RWPE1 (cell line): ENCODE measurements around the gene SLC5A10.
A peak's percentile ranks its signal among the peaks of the same experiment; 100 is the strongest.

Experiments used
- CTCF ChIA-PET: fragments of 350-600 bp; sonication (Branson Sonifier 250); formaldehyde crosslinking; extraction: SDS; loops from one replicate; lab custom pipeline; 2021; lab: Yijun Ruan, JAX
- POLR2A ChIA-PET: fragments of 400-600 bp; formaldehyde crosslinking; extraction: SDS; loops from one replicate; lab custom pipeline; 2020; ENCODE audit warnings: antibody characterized with exemption; ENCODE audit not compliant: low non-redundant PET; lab: Yijun Ruan, JAX
- DNase-seq: peaks from one replicate; pipeline ENCODE4 v3.0.0; 2012; ENCODE audit warnings: low spot score
- H3K27ac ChIP-seq: fragments of 450-650 bp; 2 replicates; pipeline ENCODE4 v1.5.1; 2017
- TF ChIP-seq, protein P1 (sequence below): fragments of 450-650 bp; conservative IDR thresholded peaks from 2 replicates; pipeline ENCODE4 v1.5.1; 2017; ENCODE audit warnings: low read depth, mild to moderate bottlenecking

SLC5A10 gene

DNA sequence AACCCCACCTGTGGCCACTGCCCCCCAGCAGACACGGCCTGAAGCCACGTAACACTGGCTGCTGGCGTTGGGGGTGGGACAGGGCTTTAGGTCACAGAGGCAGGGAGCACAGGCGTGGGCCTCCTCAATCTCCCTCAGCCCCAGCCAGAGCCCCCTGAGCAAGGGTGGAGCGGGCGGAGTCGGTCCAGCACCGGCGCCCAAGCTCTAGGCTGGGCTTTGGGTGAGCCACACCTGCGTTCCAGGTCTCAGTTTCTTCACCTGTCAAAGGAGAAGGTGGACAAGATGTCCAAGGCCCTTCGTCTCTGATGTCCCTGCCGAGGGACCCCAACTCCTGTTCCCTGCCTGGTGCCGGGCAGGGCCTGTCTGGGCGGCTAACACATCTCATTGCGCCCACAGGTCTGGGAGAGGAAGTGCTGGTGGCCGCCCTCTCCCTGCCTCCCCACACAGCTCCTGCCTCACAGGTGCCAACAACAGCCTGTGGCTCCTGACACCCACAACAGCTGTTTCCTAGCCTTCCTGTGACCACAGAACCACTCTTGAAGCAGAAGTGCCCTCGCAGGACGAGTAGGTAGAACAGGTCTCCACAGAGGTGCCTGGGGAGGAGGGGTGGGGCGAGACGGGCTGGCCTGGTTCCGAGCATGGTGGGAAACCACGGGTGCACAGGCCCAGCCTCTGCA lies 40.6 kb downstream of the SLC5A10 start:
- ChIA-PET POLR2A (no interaction called here), CTCF (no interaction called here)
- TF ChIP-seq, protein P1, sequence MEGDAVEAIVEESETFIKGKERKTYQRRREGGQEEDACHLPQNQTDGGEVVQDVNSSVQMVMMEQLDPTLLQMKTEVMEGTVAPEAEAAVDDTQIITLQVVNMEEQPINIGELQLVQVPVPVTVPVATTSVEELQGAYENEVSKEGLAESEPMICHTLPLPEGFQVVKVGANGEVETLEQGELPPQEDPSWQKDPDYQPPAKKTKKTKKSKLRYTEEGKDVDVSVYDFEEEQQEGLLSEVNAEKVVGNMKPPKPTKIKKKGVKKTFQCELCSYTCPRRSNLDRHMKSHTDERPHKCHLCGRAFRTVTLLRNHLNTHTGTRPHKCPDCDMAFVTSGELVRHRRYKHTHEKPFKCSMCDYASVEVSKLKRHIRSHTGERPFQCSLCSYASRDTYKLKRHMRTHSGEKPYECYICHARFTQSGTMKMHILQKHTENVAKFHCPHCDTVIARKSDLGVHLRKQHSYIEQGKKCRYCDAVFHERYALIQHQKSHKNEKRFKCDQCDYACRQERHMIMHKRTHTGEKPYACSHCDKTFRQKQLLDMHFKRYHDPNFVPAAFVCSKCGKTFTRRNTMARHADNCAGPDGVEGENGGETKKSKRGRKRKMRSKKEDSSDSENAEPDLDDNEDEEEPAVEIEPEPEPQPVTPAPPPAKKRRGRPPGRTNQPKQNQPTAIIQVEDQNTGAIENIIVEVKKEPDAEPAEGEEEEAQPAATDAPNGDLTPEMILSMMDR: no peak
- DNase-seq: no peak
- peak overlapping the region; percentile 80 for H3K27ac ChIP-seq

DNA sequence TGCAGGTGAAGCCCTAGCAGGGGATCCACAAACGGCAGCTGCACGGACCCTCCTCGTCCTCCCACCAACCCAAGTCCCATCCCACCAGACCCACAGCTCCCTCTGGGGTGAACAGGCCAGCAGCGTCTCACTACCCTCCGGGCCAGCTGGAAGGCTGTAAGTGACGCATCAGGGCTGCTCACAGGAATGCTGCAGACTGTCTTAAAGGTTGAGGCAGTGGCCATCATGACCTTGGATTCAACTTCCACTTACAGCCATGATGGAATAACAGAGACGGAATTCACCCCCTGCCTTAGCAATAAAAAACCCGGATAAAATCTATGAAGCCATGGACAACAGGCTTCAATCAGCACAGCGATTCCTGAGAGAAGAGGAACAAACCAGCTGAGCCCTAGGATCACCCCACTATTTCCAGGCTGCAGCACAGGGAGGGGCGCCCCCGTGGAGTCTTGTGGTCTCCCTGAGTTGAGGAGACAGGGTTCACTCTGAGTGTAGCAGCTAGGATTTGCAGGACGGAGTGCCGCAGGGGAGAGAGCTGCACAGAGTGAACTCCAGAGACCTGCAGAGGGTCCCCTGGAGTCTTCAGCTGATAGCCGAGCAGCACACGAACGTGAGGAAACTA lies 42.1 kb downstream of the SLC5A10 start:
- ChIA-PET CTCF (interaction anchor here (0.6 to 2.1 kb wide), 2 partner anchors 33 to 58 kb away, joined by 3 to 7 read pairs; no protein-coding TSS in a partner anchor), POLR2A (no interaction called here)
- peak overlapping the region; percentile 80 for H3K27ac ChIP-seq

DNA sequence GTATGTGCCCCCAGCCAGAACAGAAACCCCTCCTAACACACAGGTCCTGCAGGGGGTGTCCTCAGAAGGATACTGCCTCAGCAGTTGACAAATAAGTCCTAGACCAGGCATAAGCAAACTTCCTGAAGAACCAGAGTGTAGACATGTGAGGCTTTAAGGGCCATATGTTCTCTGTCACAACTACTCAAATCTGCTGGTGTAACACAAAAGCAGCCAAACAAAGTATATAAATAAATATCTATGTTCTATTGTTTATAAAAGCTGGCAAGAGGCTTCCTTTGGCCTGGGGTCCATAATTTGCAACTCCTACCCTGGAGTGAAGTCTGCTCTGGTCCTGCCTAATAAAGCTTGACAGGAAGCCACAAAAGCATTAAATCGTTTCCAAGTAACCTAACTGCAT lies 42.7 kb downstream of the SLC5A10 start:
- no peak for DNase-seq
- H3K27ac ChIP-seq: peak overlapping the region; percentile 80
- ChIA-PET POLR2A (no interaction called here), CTCF (interaction anchor here (2.1 kb wide), 1 partner anchor 34 kb away, joined by 7 read pairs; no protein-coding TSS in a partner anchor)
- TF ChIP-seq, protein P1: no peak

More for the DNA sequence above, 42.1 kb downstream of the SLC5A10 start:
- no peak for DNase-seq
- TF ChIP-seq, protein P1: no peak

DNA sequence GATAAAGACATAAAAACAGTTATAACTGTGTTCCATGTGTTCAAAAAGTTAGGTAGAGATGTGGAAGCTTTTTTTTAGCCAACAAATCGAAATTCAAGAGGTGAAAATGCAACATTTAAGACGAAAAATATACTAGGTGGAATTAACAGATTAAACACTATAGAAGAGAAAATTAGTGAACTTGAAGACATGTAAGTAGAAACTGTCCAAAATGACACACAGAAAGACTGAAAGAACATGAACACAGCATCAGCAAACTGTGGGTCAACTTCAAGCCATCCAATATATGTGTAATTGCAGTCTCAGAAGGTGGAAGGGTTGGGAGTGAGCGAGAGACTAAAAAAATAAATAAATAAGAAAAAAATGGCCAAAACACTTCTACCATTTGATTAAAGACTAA lies 43.3 kb downstream of the SLC5A10 start:
- DNase-seq: no peak
- no peak overlapping the region for H3K27ac ChIP-seq
- ChIA-PET CTCF (interaction anchor here (2.1 kb wide), 1 partner anchor 34 kb away, joined by 7 read pairs; no protein-coding TSS in a partner anchor), POLR2A (no interaction called here)
- TF ChIP-seq, protein P1: no peak

DNA sequence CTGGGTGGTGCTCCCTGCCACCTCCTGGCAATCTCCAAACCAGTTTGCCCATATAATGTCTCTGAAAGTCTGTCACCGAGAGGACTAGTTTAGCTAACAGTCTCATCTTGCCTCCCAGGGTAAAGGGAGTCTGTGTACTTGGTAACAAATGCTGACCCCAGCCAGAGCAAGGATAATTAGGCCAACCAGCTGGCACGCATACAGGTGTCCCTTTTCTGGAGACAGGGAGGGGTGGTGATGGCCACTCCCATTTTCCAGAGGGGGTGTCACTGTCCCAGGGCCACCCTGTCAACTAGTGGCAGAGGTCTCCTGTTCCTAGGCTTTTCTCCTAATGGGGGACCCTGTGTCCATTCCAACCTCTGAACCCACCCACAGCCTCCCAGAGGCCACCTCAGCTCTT lies 44.5 kb downstream of the SLC5A10 start:
- peak overlapping the region; percentile 97 for H3K27ac ChIP-seq
- TF ChIP-seq, protein P1: no peak
- POLR2A ChIA-PET: no interaction called here
- CTCF ChIA-PET: no interaction called here
- DNase-seq: no peak

DNA sequence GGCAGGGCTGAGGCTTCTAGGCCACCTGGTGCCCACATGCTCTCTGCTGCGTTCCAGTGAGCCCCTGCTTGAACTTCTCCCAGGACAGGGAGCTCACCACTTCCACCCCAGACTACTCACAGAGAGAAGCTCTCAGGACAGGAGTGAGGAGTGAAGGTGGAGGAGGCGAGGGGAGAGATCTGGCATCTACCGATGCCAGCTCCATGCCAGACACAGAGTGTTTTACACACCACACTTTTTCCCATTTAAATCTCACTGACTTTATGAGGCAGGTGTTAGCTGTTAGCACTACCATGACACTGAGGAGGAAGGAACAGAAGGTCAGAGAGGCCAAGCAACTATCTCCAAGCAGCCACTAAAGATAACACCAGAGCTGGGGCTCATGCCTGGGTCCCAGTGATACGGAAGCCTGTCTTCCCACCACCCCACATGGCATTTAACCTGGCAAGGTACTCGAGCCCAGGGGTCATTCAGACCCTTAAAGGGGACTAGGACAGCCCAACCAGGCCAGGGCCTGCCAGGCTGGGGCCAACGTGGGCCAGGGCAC lies 45.8 kb downstream of the SLC5A10 start:
- POLR2A ChIA-PET: no interaction called here
- TF ChIP-seq, protein P1: no peak
- CTCF ChIA-PET: interaction anchor here (1.5 kb wide), 1 partner anchor 37 kb away, joined by 7 read pairs; no protein-coding TSS in a partner anchor
- no peak for DNase-seq
- H3K27ac ChIP-seq: peak overlapping the region; percentile 97
